ENCODE data around the gene TMEM80.
"Not testable (repeated sequence)": the region's sequence is repeated elsewhere in the genome, so short reads cannot be mapped to it uniquely, and the experiment has no call there.

Gene TMEM80

DNA sequence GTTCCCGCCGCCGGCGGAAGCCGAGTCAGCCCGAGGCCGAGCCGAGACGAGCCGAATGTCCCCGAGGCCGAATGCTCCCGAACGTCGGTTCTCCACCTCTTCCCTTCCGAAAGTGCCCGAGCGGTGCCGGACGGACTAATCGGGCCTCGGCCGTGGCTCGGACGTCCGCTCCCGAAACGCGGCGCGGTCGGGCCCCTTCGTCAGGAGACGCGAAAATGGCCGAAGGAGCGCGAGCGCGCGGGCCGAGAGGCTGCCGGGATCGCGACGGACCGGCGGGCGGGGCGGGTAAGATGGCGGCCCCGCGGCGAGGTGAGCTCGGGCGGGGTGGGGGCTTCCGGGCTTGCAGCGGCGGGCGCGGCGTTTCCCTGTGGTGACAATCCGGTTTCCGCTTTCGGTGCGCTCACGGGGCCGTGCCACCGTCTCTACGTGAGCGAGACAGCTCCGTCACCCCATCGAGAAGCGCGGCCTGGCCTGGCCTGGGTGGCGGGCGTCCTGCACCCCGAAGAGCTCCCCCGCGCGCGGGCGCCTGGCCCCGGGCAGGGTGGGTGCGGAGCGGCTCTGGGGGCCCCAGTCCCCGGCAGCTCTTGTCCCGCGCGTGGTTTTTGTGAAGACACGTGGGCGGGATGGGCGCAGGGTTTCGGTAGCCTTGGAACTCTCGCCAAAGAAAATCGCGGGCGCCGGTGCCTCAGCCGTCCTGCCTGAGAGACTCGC, at the start of gene TMEM80:
TSS of gene TMEM80 (plus strand) at position 279 of the 711 bp plus-strand sequence. CDS start at position 291, 12 bp downstream.
- peak; percentile 94 for DNase-seq (ENCODE audit: low spot score)
- TF ChIP-seq, protein P1, sequence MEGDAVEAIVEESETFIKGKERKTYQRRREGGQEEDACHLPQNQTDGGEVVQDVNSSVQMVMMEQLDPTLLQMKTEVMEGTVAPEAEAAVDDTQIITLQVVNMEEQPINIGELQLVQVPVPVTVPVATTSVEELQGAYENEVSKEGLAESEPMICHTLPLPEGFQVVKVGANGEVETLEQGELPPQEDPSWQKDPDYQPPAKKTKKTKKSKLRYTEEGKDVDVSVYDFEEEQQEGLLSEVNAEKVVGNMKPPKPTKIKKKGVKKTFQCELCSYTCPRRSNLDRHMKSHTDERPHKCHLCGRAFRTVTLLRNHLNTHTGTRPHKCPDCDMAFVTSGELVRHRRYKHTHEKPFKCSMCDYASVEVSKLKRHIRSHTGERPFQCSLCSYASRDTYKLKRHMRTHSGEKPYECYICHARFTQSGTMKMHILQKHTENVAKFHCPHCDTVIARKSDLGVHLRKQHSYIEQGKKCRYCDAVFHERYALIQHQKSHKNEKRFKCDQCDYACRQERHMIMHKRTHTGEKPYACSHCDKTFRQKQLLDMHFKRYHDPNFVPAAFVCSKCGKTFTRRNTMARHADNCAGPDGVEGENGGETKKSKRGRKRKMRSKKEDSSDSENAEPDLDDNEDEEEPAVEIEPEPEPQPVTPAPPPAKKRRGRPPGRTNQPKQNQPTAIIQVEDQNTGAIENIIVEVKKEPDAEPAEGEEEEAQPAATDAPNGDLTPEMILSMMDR (IDR thresholded peaks at IDR 0.05; ENCODE audit: borderline replicate concordance, control extremely low read depth, extremely low read depth, insufficient read depth, missing control alignments) = no peak
- in situ Hi-C loops (cut with MboI; ENCODE audit: low sequenced_read_pairs, unreplicated experiment) = no loop called here

DNA sequence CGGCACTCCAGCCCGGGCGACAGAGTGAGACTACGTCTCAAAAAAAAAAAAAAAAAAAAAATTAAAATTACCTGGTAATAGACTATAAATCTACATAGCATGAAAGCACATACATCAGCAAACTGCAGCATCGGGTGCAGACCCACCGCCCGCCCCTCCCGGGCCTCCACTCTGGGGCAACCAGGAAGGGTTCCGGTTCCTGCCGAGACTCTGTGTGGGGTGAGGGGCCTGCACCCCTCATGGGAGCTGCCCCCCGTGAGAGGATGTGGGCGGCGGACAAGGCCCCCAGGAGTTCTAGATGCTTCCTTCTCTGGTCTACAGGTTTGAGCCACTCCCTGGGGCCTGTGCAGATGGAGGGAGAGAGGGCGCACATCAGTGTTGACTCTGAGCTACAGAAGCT, 49.4 kb upstream of the TMEM80 start:
- TF ChIP-seq, protein P1 (IDR thresholded peaks at IDR 0.05; ENCODE audit: borderline replicate concordance, control extremely low read depth, extremely low read depth, insufficient read depth, missing control alignments) = no peak
- DNase-seq (ENCODE audit: low spot score) = peak; percentile 36
- in situ Hi-C loops (cut with MboI; ENCODE audit: low sequenced_read_pairs, unreplicated experiment) = no loop called here

DNA sequence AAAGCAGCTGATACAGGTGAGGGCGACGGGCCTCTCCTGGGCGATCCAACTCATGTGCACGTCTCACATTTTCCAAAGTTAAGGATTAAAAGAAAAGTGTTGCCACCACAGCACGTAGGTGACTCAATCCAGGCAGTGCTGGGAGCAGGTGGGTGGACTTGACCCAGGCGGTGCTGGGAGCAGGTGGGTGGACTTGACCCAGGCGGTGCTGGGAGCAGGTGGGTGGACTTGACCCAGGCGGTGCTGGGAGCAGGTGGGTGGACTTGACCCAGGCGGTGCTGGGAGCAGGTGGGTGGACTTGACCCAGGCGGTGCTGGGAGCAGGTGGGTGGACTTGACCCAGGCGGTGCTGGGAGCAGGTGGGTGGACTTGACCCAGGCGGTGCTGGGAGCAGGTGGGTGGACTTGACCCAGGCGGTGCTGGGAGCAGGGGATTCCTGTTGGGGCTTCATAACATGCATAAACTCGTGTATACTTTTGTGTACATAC, 47.9 kb upstream of the TMEM80 start:
- DNase-seq (ENCODE audit: low spot score); in situ Hi-C loops (cut with MboI; ENCODE audit: low sequenced_read_pairs, unreplicated experiment): not testable (repeated sequence)

DNA sequence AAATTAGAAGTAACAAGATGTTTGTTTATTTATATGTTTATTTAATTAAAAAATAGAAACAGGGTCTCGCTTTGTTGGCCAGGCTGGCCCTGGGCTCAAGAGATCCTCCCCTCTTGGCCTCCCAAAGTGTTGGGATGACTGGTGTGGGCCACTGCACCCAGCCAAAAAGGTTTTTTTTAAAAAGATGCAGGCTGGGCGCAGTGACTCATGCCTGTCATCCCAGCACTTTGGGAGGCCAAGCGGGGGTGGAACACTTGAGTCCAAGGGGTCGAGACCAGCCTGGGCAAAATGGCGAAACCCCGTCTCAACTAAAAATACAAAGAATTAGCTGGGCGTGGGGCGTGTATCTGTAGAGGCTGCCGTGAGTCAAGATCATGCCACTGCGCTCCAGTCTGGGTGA, 45.1 kb upstream of the TMEM80 start:
- no peak for DNase-seq (ENCODE audit: low spot score)
- TF ChIP-seq, protein P1 (IDR thresholded peaks at IDR 0.05; ENCODE audit: borderline replicate concordance, control extremely low read depth, extremely low read depth, insufficient read depth, missing control alignments) = no peak
- in situ Hi-C loops (cut with MboI; ENCODE audit: low sequenced_read_pairs, unreplicated experiment) = no loop called here

DNA sequence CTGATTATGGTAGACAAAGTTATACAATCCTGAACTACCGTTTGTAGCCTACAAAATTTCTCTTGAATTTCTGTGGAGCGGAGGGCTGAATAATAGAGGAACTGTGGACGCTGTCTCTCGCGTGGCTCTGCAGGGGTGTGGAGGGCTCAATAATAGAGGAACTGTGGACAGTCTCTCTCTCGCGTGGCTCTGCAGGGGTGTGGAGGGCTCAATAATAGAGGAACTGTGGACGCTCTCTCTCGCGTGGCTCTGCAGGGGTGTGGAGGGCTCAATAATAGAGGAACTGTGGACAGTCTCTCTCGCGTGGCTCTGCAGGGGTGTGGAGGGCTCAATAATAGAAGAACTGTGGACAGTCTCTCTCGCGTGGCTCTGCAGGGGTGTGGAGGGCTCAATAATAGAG, 42.5 kb upstream of the TMEM80 start:
- not testable (repeated sequence) for DNase-seq (ENCODE audit: low spot score)

DNA sequence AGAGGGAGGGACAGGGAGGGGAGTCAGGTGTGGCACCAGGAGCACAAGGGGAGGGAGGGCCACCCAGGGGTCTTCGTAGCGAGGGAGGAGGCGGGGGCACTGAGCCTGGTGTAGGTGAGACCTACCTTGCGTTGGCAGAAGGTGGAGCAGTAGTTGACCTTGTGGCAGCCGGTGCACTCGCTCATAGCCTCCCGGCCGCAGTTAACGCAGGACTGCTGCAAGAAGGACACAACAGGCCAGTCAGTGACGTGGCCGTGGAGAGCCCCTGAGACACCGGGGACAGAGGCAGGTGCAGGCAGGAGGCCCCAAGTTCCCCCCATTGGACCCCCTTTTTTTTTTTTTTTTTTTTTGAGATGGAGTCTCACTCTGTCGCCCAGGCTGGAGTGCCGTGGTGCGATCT, 41.8 kb upstream of the TMEM80 start:
- TF ChIP-seq, protein P1 (IDR thresholded peaks at IDR 0.05; ENCODE audit: borderline replicate concordance, control extremely low read depth, extremely low read depth, insufficient read depth, missing control alignments) = no peak
- in situ Hi-C loops (cut with MboI; ENCODE audit: low sequenced_read_pairs, unreplicated experiment) = no loop called here
- no peak for DNase-seq (ENCODE audit: low spot score)

More for the DNA sequence above, 42.5 kb upstream of the TMEM80 start:
- in situ Hi-C loops (cut with MboI; ENCODE audit: low sequenced_read_pairs, unreplicated experiment) = not testable (repeated sequence)

DNA sequence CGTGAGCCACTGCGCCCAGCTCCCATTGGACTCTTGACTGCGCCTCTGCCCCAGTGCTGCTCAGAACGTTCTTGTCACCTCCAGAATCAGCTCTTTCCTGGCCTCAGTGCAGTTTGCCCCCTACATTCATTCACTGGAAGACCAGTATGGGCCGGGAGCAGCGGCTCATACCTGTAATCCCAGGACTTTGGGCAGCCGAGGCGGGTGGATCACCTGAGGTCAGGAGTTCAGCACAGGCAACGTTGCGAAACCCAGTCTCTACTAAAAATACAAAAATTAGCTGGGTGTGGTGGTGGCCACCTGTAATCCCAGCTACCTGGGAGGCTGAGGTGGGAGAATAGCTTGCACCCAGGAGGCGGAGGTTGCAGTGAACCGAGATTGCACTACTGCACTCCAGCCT, 41.2 kb upstream of the TMEM80 start:
- DNase-seq (ENCODE audit: low spot score); in situ Hi-C loops (cut with MboI; ENCODE audit: low sequenced_read_pairs, unreplicated experiment): not testable (repeated sequence)

DNA sequence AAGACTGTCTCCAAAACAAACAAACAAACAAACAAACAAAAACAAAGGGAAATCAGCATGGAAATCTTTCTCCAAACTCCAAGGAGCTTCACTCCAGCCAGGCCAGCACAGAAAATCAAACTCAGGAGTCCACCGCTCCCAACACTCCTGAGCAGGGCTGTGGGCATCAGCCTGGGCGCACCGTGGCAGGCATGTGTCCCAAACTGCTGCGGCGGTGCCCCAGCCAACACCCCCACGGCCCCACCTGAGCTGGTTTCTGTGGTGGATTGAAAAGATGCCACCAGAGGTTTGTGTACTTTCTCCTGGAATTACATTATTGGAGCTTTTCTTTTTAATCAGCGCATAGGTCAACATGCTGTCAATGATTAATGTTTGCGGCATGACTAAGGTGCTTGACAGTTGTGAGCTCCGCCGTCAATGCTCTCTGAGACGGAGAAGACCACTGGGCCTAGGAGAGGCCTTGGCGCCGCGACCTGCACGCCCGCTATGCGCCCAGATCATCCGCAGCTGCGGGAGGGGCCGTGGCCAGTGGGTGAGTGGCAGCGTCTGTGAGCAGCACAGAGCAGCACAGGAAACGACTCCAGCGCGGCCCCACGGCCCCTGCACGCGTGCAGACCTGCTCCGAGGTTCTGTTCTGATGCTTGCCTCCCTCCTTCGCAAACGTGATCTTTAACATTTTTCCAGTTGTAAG, 40.4 kb upstream of the TMEM80 start:
- TF ChIP-seq, protein P1 (IDR thresholded peaks at IDR 0.05; ENCODE audit: borderline replicate concordance, control extremely low read depth, extremely low read depth, insufficient read depth, missing control alignments) = no peak
- in situ Hi-C loops (cut with MboI; ENCODE audit: low sequenced_read_pairs, unreplicated experiment) = no loop called here
- DNase-seq (ENCODE audit: low spot score) = no peak

Measured in GM13976 (cell line).